Measurements from ENCODE around the gene ADH5. TPM values are rescaled to one million over a fixed set of nuclear protein-coding genes. Genes with fewer than 3 reads are reported as not detected.

Gene ADH5
- total and polyA plus RNA-seq, 9 of the 15 experiments (the other 6 are each of a cell fraction or from before 2014, with no cell fraction given): 115 to 310 (median 200) TPM

GRCh38 chr4:99088481-99089365 is at the start of gene ADH5 (continued):
- TF ChIP-seq IRF1 (CRISPR knock-in tag; IDR thresholded peaks at IDR 0.05; ENCODE audit: borderline replicate concordance) (no peak), NEUROD1 (IDR thresholded peaks at IDR 0.05; ENCODE audit: borderline replicate concordance, low read depth, low read length, partially characterized antibody) (peak; percentile 47), NFXL1 (CRISPR knock-in tag; IDR thresholded peaks at IDR 0.05) (no peak), ZNF77 (CRISPR knock-in tag; IDR thresholded peaks at IDR 0.05) (no peak), NFE2 (IDR thresholded peaks at IDR 0.05; ENCODE audit: low read depth) (no peak), RBM34 (IDR thresholded peaks at IDR 0.05; ENCODE audit: borderline replicate concordance, insufficient read depth, low read length) (no peak), NFRKB (IDR thresholded peaks at IDR 0.05; ENCODE audit: low read depth) (0 out of 2 replicates have a peak, but pooled peaks have one; percentile 71), SUPT5H (IDR thresholded peaks at IDR 0.05) (peak; percentile 96), CEBPB (tag; IDR thresholded peaks at IDR 0.05) (no peak), JUND (IDR thresholded peaks at IDR 0.05; ENCODE audit: borderline replicate concordance, low read depth, low read length) (0 out of 2 replicates have a peak, but pooled peaks have one; percentile 4), JUND (tag; IDR thresholded peaks at IDR 0.05; ENCODE audit: borderline replicate concordance, low read depth, low read length) (no peak; the same call in 2 of the 3 replicates), E2F1 (CRISPR knock-in tag; IDR thresholded peaks at IDR 0.05) (no peak), WHSC1 (IDR thresholded peaks at IDR 0.05; ENCODE audit: low read length) (no peak), HCFC1 (IDR thresholded peaks at IDR 0.05; ENCODE audit: low read depth, low read length) (peak; percentile 43; the same call in 1 of the 2 replicates), MYC (IDR thresholded peaks at IDR 0.05; ENCODE audit: low read depth, low read length) (peak; percentile 76), MYC (CRISPR knock-in tag; IDR thresholded peaks at IDR 0.05; ENCODE audit: borderline replicate concordance, low read depth) (no peak), MTA2 (IDR thresholded peaks at IDR 0.05; ENCODE audit: low read depth) (no peak), SMAD3 (CRISPR knock-in tag; conservative IDR thresholded peaks at IDR 0.05) (no peak), DDX20 (tag; IDR thresholded peaks at IDR 0.05; ENCODE audit: low read depth) (no peak), FOXP4 (CRISPR knock-in tag; IDR thresholded peaks at IDR 0.05; ENCODE audit: borderline replicate concordance) (0 out of 2 replicates have a peak, but pooled peaks have one; percentile 71), MCM7 (IDR thresholded peaks at IDR 0.05) (no peak), ETS1 (conservative IDR thresholded peaks at IDR 0.05; ENCODE audit: control insufficient read depth, low read depth, low read length) (no peak), ZNF830 (CRISPR knock-in tag; IDR thresholded peaks at IDR 0.05) (no peak)
